GM12801 (cell line): ENCODE measurements around the gene SMIM43.

Source experiments
- CTCF ChIP-seq: IDR thresholded peaks from one replicate; pipeline ENCODE4 v1.5.1; 2011; ENCODE audit warnings: control low read depth; ENCODE audit not compliant: insufficient read length; ENCODE audit errors: extremely low read depth

Gene SMIM43

GRCh38 chr4:121717680-121718237, 47.2 kb downstream of the SMIM43 start:
- TF ChIP-seq CTCF, result no peak

GRCh38 chr4:121714548-121714947, 50.4 kb downstream of the SMIM43 start:
- no peak for TF ChIP-seq CTCF

- no peak for TF ChIP-seq CTCF
Observed at GRCh38 chr4:121712783-121713182, 52.2 kb downstream of the SMIM43 start.

- TF ChIP-seq CTCF, result no peak
Observed at GRCh38 chr4:121712001-121712651, 52.8 kb downstream of the SMIM43 start.

GRCh38 chr4:121711263-121712000, 53.5 kb downstream of the SMIM43 start:
- no peak for TF ChIP-seq CTCF

- TF ChIP-seq CTCF, result no peak
Observed at GRCh38 chr4:121709766-121710405, 55.1 kb downstream of the SMIM43 start.
